Measurements from ENCODE around the gene TFAP2A. TPM values are rescaled to one million over a fixed set of nuclear protein-coding genes. Genes with fewer than 3 reads are reported as not detected.
A peak's percentile ranks its signal among the peaks of the same experiment; 100 is the strongest.

The TFAP2A gene
- total RNA-seq, 1 donor from 2014 or later: 0.45 TPM

DNA sequence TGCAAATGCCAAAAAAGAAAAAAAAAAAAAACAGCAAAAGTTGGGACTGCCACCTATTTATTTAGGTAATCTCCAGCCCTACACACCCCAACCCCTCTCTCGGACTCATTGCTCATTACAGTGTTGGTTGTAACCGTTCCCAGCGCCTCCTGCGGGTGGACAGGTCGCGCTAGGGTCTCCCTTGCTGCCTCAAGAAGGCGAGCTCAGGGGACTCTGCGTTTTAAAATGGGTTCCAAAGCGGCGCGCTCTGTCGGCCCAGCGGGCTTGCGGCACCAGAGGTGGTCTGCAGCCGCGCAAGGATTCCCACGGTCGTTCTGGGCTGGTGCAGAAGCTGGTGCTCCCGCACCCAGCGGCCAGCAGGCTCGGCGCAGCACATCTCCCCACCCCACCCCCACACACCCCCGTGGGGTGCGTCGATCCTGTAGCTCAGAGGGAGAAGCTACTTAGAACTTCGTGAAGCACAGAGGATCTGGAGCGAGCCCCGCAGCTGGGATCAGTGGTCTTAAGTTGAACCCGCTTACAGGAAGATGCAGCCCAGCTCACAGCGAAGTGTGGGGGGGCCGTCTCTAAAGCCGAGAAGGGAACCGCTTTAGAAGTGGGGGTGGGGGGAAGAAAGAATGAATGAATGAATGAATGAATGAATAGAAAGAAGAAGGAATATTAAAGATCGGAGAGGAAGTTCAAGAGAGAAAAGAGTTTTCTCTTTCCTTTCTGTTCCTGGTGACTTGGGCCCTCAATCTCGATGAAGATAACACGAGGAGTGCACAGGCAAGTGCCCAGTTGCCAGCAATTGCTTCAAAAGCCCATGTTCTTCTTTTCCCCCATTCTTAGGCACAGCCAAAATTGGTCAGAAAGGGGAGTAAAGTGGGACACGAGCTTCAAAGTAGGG lies 780 bp downstream of the TFAP2A start:
- no peak for ATAC-seq
- DNase-seq (ENCODE audit: low spot score): no peak

DNA sequence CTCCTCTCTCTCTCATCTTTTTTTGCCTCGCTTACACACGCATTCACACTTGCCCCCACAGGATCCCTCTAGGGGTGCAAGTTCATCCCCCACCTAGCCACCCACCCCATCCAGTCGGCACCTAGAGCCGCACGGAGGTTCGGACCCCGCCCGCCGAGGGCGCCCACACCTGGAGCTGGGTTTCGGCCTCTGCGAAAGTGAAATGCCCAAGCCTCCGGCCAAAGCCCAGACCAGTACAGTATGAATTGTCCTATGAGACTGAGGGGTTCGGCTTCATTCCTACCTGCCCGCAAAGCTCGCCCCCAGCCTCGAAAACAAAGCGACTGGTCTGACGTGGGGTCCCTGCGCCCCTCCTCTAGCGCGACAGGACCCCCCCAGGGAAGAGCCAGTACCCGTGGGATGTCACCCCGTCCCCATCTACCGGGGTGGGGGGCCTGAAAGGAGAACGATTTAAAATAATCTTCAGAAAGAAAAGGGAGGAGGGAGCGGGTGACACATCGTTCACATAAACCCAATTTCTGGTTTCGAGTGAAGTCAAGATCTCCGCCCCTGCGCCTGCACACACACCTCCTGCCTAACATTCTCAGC lies 1.5 kb downstream of the TFAP2A start:
- no peak for DNase-seq (ENCODE audit: low spot score)
- ATAC-seq: no peak

DNA sequence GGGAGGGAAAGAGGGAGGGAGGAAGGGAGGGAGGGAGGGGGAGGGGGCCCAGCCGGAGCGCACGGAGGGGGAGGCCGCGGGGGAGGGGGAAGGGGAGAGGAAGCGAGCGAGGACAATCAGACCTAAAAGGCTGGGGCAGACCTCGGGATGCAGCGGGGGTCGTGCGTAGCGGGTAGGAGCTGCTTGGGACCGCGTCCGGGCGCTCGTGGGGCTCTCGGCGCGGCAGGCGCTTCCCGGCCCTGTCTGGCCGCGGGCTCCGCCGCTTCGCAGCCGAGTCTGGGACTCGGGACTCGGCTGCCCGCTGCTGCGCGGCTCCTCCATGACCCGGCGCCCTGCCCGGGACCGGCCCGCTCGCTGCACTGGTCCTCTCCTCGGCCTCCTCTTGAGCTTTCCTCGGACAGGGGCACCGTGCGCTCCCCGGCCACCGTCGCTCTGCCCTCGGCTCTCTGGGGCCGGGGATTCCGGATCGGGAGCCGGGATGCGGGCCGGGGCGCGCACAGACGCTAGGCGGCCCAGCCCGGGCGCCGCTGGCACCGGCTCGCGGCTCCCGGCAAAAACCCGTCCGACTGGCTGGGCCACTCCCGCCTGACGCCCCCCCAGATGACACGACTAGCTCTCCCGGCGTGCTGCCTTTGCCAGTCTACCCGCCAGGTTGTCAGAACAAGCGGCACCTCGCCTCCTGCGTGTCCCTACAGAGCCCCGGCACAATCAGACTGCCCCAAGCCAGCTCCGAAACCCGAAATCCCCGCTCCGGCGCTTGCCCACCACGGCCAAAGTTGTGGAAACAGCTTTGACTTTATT lies 2.2 kb downstream of the TFAP2A start:
- DNase-seq (ENCODE audit: low spot score) (no peak), ATAC-seq (peak; percentile 77)

DNA sequence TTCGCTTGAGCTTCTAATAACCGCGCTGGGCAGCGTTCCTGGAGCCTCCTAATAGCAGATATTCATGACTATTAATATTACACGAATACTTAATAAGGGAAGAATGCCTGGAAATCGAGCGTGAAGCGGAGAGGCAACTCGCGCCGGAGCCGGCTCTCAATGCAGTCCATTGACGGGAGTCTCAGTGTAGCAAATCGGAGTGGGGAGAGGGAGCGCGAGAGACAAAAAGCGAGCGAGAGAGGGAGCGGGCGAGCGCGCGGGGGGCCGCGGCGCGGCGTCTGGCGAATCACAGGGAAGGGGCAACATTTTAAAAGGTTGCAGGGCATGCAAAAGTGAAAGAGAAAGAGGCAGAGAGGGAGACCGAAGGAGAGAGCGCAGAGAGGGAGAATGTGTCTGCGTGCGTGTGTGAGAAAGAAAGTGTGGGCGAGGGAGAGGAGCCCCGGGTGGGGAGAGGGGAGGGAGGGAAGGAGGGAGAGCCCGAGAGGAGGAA lies 2.9 kb downstream of the TFAP2A start:
- ATAC-seq (peak; percentile 53), DNase-seq (ENCODE audit: low spot score) (no peak)

DNA sequence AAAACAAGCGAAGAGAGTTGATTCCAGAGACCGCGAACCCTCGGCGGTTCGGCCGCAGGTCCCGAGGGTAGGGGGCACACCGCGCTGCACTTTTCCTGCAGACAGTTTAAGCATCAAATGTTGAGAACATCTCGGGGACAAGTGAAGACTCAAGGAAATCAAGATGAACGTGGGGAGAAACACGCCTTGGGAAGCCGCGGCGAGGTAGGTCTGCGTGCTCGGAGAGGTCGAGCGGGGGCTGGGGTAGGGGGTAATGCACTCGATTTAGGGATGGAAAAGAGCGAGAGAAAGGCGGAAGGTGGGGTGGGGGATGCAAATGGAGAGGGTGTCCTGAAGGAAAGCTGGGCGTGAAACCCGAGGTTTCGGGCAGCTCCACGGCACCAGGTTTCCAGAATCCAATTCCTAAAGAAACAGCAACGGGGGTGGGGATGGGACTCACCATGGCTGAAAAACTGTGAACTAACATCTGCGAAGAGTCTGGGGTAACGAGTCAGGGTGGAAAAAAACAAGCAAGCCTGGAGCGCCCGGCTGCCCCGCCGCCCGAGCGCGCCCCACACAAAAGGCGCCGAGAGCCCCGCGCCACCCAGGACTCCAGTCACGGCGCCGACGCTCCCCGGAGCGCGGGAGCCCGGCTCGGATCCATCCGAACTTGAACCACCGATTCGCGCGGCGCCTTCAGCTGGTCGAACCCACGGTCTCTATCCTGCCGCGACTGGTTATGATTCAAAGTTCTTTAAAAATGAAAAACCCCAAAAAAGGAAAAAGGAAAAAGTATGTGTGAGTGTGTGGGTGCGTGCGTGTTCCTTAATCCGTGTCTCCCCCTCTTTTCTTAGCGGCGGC lies 3.5 kb downstream of the TFAP2A start:
- DNase-seq (ENCODE audit: low spot score) (no peak), ATAC-seq (peak; percentile 17)

DNA sequence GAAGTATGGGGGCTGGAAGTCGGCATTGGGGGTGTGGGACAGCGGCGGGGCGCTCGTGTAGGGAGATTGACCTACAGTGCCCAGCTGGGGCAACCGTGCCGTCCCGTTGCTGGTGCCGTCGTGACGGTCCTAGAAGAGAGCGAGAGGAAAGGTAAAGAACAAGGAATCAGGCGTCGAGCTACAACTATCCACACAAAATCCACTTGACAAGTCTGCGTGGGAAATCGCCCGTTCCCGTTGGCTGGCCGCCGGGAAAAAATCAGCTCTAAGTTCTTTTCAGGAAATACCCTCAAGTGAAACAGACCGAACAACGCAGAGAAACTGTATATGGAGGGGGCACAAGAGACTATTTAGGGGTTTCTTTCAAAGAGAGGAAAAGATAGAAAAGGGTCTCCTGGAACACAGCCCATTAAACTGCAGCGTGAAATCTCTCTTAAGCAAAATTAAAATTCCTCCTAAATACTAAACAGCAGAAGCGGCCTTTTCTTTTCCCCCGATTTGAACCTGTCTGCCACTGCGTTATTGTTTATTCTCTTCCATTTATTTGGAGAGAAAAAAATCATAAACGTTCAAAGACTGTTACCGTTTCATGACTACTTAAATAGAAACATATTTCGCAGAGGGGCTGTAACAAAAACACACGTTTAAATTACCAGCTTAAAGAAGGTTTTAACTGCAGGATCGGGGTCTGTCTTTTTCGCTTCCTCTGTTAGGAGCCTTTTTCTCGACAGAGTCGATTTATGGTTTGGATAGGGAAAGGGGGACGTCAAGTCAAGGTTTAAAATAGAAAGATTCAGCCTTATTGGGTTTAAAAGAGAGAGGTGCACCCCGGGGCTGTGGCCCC lies 4.4 kb downstream of the TFAP2A start:
- DNase-seq (ENCODE audit: low spot score): no peak

DNA sequence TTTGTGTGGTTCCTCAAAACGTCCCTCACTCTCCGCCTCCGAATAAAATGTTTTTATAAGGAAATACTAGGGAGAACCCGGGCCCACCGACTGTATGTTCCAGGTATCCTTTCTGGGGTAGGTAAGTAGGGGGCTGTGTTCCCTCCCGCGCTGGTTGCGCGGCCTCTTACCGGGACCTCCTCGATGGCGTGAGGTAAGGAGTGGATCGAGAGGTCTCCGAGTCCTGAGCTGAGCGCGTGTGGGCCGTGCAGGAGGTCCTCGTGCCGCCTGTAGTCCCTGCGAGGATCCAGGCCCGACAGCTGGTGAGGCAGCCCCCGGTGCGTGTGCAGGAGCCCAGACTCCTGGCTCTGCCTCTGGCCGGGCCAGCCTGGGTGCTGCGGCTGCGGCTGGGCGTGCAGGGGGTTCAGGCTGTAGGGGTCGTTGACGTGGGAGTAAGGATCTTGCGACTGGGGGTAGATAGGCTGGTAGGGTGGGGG lies 5.1 kb downstream of the TFAP2A start:
- DNase-seq (ENCODE audit: low spot score): no peak
- no peak for ATAC-seq

More for the DNA sequence above, 4.4 kb downstream of the TFAP2A start:
- ATAC-seq: no peak

DNA sequence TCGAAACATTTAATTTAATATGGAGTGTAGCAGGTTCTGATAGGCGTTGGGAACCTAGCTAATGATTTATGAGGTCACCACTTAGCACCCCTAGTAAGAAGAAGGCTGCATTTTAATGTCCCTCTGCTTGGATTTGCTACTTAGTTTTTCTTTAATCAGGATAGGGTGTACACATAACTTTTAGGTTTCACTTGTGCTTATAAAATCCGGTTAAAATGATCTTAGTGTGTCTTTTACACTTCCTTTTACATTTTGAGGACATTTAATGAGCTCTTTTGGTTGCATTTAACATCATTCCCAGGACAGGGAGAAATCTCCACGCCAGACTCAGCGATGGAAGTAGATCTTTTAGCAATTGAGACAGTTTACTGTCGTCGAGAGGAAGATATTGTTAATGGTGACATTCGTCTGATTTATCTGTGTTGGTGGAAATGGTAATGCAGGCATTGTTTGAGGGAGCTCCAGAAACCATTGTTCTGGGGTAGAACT lies 5.6 kb downstream of the TFAP2A start:
- ATAC-seq (no peak), DNase-seq (ENCODE audit: low spot score) (no peak)

DNA sequence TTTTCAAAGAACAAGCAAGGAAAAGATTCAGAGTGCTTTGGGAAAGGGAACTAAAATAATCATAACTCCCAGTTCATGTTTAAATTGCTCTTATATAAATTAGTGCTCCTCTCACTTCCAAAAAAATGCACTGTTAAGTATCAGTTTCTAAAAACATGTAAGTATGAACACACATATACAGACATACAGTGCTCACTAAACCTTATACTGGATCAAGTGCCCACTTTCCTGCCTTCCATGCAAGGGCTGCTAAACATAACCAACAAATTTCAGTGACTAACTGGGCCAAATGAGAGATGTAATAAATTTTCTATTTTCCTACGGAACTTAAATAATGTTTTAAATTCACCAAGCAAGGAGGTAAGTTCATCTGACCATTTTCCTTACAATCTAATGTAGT lies 6.4 kb downstream of the TFAP2A start:
- ATAC-seq (no peak), DNase-seq (ENCODE audit: low spot score) (no peak)

DNA sequence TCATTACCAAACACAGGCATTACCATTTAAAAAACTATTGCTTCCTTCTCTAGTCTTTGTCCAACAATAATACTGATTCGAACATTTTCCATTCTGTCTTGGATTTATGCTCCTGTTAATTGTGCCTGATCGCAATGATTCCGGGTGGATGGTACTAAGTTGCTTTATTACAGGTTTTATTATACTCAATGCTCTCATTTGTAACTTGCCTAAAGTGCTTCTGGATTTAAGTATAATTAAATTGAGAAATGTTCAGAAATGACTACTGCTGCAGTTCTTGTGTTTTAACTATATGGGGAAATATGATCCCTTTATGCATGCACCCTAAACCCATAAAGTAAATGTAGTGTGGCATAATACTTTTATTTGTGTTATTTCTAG lies 7.2 kb downstream of the TFAP2A start:
- DNase-seq (ENCODE audit: low spot score): no peak

DNA sequence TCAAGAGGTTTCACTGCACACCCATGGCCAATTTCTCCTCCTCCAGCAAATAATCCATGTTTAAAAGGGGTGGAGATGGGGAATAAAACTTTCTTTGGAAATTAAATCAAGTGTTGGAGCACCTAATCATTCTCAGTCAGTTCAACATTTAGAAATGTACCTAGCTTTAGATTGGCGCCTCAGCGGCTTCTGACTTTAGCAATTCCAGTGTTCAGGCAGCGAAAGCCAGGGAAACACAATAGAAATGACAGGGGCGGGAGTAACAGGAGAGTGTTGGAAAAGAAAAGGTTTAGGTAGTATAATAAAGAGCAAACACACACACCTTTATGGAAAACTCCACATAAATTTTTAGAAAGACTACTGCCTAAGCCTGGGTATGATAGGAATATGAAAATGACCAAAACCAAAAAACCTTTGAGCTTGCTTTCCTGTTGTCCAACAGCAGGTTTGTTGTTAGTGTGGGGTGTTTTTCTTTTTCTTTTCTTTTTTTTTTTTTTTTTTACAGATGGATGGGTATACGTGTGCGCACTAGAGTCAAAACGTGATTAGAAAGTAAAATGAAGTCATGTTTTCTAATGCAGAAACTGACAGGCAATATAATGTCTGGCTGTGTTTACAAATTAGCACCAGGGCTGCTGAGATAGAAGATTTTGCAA lies 7.7 kb downstream of the TFAP2A start:
- no peak for ATAC-seq
- no peak for DNase-seq (ENCODE audit: low spot score)

More for the DNA sequence above, 7.2 kb downstream of the TFAP2A start:
- no peak for ATAC-seq

DNA sequence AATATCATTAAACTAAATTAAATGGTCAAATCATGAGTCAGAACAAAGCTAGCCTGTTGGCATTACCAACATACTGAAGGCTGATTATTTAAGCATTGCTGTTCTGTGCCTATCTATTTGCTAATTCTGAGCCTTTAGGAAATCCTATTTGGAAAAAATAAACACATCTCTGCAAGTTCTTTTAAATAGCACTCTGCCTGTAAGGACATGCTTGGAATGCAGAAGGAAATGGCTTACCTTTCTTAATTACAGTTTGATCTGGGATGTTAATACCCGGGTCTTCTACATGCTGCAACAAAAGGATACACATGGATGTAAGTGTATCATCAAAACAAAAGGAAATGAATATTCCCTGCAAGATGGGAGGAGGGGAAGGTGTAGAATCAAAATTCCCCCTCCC lies 8.3 kb downstream of the TFAP2A start:
- no peak for ATAC-seq
- DNase-seq (ENCODE audit: low spot score): no peak

DNA sequence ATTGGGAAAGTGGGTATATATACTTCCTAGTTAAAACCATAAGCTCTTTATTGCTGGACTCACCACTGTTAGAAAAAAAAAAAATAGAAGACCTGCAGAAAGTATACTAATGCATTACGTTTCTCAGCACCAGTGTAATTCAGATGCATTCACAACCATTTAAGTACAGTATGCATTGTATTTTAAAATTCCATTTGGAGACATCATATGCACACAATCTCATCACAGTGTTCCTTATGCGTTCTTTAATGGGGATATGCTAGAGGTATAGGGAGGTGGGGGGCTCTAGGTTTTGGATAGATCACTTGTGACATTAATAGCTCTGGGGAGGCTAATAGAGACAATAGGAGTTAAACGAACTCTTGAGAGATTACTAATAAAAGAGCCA lies 9.4 kb downstream of the TFAP2A start:
- DNase-seq (ENCODE audit: low spot score) (no peak), ATAC-seq (no peak)

DNA sequence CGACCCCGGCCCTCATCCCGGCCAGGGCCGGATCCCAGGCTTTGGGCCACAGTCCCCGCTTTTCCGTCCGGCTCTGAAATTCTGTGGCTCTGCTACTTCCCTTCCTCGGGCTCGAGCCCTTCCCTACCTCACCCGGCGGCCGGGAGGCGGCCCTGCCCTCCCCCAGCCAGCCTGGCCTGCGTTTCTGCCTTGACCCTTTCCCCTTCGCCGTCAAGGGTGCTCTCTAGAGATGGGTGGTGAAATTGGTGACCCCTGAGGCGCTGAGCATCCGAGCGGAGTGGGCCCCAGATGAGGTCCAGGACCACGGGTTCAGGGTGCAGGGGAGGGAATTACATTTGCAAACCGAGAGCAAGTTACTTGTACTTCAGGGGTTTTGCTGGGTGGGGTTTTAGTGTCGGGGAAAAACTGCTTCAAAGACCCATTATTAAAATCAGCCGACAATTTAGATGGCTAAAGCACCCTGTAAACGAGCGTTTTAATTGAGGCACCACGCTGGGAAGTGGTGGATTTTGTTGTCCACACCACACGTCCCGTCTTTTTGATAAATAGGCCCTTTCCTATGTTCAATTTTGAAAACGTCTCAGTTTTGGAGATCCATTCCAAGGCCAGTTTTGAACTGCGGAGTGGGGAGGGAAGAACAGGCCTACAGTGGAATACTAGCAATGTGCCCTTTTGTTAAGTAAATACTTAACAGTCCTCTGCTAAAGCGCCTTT lies 9.9 kb downstream of the TFAP2A start:
- DNase-seq (ENCODE audit: low spot score): no peak
- ATAC-seq: no peak

DNA sequence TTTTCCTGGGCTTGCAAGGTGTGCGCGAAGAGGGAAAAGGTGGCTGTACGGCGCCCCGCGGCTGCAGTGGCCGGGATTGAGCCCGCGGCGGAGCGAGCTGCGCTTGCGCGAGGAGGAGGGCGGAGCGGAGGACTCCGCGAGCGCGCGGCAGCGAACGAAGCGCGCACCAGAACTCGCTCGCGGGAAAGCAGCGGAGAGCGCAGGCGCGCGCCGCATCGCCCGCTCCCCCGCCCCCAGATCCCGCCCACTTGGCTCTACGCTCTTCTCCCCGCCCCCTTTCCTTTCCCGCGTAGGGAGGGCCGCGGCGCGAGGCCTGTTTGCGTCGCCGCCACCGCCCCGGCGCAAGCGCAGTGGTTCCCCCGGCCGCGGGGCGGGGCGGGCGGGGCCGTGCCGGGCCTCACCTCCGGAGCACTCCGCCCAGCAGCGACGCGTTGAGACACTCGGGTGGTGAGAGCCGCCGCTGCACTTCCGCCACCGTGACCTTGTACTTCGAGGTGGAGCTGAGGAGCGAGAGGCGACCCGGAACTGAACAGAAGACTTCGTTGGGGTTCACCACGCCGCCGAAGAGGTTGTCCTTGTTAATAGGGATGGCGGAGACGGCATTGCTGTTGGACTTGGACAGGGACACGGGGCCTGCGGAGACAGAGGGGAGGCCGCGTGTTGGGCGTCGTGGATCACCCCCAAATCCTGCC lies 10.6 kb downstream of the TFAP2A start:
- peak; percentile 92 for DNase-seq (ENCODE audit: low spot score)
- ATAC-seq: peak; percentile 96

DNA sequence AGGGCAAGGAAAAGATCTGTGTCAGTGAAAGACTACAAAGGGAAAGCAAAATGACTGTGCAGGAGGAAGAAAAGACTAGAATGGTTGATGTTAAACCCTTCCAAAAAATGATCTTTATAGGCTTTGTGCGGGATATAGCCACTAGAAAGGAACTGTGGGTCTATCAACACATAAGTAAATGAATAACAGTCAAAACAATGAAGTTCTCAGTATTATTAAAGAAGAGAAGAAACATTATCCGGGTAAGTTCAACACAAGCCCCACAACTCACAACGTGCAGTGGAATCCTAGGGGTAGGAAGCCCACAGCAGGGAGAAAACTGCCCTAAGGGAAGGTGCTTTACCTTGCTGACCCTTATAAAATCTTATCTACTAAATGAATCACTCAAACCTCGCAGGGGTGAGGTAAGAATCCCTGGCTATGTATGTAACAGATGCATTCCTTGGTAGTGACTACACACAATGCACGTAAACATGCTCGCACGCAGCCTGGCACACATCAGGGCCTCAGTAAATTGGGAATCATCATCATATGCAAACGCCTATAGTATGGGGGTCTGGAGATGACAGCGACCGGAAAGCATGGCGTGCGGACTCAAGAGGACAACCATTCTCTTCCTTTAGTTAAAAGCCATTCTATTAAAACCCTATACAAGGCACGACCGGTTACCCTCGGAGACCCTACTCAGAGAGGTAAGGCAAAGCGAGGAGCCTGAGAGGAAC lies 11.3 kb downstream of the TFAP2A start:
- no peak for DNase-seq (ENCODE audit: low spot score)
- peak; percentile 3 for ATAC-seq

Measured in left lobe of liver (tissue), 2 donors.